ENCODE measurements around the gene RNF151. TPM values are rescaled to one million over a fixed set of nuclear protein-coding genes. Genes with fewer than 3 reads are reported as not detected.

Gene RNF151
- polyA plus RNA-seq, 3 donors, result 0.13 TPM; not detected in 2

- no peak overlapping the region for H3K27ac ChIP-seq (ENCODE audit: low read depth, low read length)
- WGBS, 3 donors, result 1 to 3% (median 2%) methylated on average over 19 to 22 of the region's 22 CpGs
Measured at GRCh38 chr16:1972490-1972877, 5.8 kb downstream of the RNF151 start.

- no peak overlapping the region for H3K27ac ChIP-seq (ENCODE audit: low read depth, low read length)
- WGBS, 3 donors, result 91 to 93% (median 93%) methylated on average over 16 of the region's 16 CpGs
Measured at GRCh38 chr16:1973461-1974156, 7.0 kb downstream of the RNF151 start.

- 94 to 96% (median 94%) methylated on average over 40 to 42 of the region's 42 CpGs for WGBS, 3 donors
- H3K27ac ChIP-seq (ENCODE audit: low read depth, low read length), result no peak overlapping the region
Measured at GRCh38 chr16:1974157-1975070, 7.8 kb downstream of the RNF151 start.

GRCh38 chr16:1975432-1976215 lies 9.0 kb downstream of the RNF151 start:
- H3K27ac ChIP-seq (ENCODE audit: low read depth, low read length), result no peak overlapping the region
- 93 to 96% (median 94%) methylated on average over 32 to 33 of the region's 33 CpGs for WGBS, 3 donors

- no peak overlapping the region for H3K27ac ChIP-seq (ENCODE audit: low read depth, low read length)
- WGBS, 3 donors, result 94 to 97% (median 95%) methylated on average over 8 of the region's 8 CpGs
Measured at GRCh38 chr16:1976216-1976520, 9.5 kb downstream of the RNF151 start.

GRCh38 chr16:1976951-1977874 lies 10.6 kb downstream of the RNF151 start:
- WGBS, 3 donors, result 92 to 94% (median 93%) methylated on average over 33 of the region's 33 CpGs
- H3K27ac ChIP-seq (ENCODE audit: low read depth, low read length), result no peak overlapping the region

- 96 to 98% (median 96%) methylated on average over 14 to 18 of the region's 18 CpGs for WGBS, 3 donors
- no peak overlapping the region for H3K27ac ChIP-seq (ENCODE audit: low read depth, low read length)
Measured at GRCh38 chr16:1977875-1978268, 11.2 kb downstream of the RNF151 start.

GRCh38 chr16:1978476-1979120 lies 11.9 kb downstream of the RNF151 start:
- no peak overlapping the region for H3K27ac ChIP-seq (ENCODE audit: low read depth, low read length)
- WGBS, 3 donors, result 74 to 83% (median 79%) methylated on average over 32 to 37 of the region's 37 CpGs

- H3K27ac ChIP-seq (ENCODE audit: low read depth, low read length), result no peak overlapping the region
- 27 to 31% (median 27%) methylated on average over 66 to 70 of the region's 70 CpGs for WGBS, 3 donors
Measured at GRCh38 chr16:1979271-1980029, 12.8 kb downstream of the RNF151 start.

GRCh38 chr16:1980030-1980769 lies 13.5 kb downstream of the RNF151 start:
- WGBS, 3 donors, result 5 to 22% (median 6%) methylated on average over 51 to 53 of the region's 53 CpGs
- no peak overlapping the region for H3K27ac ChIP-seq (ENCODE audit: low read depth, low read length)

- 21 to 31% (median 22%) methylated on average over 16 of the region's 16 CpGs for WGBS, 3 donors
- no peak overlapping the region for H3K27ac ChIP-seq (ENCODE audit: low read depth, low read length)
Measured at GRCh38 chr16:1980770-1981087, 14.1 kb downstream of the RNF151 start.

- 33 to 57% (median 33%) methylated on average over 6 of the region's 6 CpGs for WGBS, 3 donors
- H3K27ac ChIP-seq (ENCODE audit: low read depth, low read length), result no peak within 1 kb of the TSS
Measured at GRCh38 chr16:1981398-1981836, 14.8 kb downstream of the RNF151 start, which contains the start of gene NOXO1. Gene NOXO1 (minus strand): TSS chr16:1981469. CDS start chr16:1981179, 290 bp downstream.

GRCh38 chr16:1982013-1982433 lies 15.4 kb downstream of the RNF151 start:
- no peak overlapping the region for H3K27ac ChIP-seq (ENCODE audit: low read depth, low read length)
- WGBS, 3 donors, result 52 to 65% (median 53%) methylated on average over 5 of the region's 5 CpGs

- no peak overlapping the region for H3K27ac ChIP-seq (ENCODE audit: low read depth, low read length)
- 20 to 34% (median 24%) methylated on average over 19 of the region's 19 CpGs for WGBS, 3 donors
Measured at GRCh38 chr16:1982991-1983543, 16.4 kb downstream of the RNF151 start.

- H3K27ac ChIP-seq (ENCODE audit: low read depth, low read length), result no peak within 1 kb of the TSS
- WGBS, 3 donors, result 0% methylated on average over 81 to 109 of the region's 109 CpGs
Measured at GRCh38 chr16:1983544-1984346, 17.1 kb downstream of the RNF151 start, which contains the start of gene GFER. Gene GFER (plus strand): TSS chr16:1984193. CDS start chr16:1984219, 26 bp downstream.
